ENCODE data around the gene LSR.

LSR gene

DNA sequence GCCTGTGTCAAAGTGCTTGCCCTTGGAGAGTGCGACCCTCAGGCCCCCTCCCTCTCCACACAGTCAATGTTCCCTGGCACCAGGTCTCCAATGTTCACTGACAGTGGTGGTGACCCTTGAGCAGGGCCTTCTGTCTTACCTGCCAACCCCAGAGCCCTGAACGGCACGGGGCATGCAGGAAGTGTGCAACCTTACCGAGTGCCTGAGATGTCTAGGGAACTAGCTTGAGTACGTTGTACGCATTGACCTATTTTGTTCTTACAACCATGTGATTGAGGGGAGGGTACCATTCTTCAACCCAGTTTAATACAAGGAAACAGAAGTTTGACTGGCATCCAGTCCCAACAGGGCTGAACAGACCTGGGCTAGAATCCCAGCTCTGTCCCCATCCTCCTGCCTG is 56.4 kb downstream of the LSR start:
- Histone ChIP-seq H3K4me3 (ENCODE audit: low read length) (no peak overlapping the region), H3K36me3 (ENCODE audit: control insufficient read depth, low read depth, low read length) (no peaks in the 10 kb centered on the region), H3K4me1 (ENCODE audit: control insufficient read depth, low read depth, low read length) (no peaks in the 10 kb centered on the region), H3K27me3 (ENCODE audit: control insufficient read depth, insufficient read depth, low read length) (no peaks in the 10 kb centered on the region), H3K9me3 (ENCODE audit: control insufficient read depth, low read depth, low read length) (no peaks in the 10 kb centered on the region), H3K27ac (ENCODE audit: low read length) (no peak overlapping the region), H3K9ac (ENCODE audit: low read length) (no peak overlapping the region)

DNA sequence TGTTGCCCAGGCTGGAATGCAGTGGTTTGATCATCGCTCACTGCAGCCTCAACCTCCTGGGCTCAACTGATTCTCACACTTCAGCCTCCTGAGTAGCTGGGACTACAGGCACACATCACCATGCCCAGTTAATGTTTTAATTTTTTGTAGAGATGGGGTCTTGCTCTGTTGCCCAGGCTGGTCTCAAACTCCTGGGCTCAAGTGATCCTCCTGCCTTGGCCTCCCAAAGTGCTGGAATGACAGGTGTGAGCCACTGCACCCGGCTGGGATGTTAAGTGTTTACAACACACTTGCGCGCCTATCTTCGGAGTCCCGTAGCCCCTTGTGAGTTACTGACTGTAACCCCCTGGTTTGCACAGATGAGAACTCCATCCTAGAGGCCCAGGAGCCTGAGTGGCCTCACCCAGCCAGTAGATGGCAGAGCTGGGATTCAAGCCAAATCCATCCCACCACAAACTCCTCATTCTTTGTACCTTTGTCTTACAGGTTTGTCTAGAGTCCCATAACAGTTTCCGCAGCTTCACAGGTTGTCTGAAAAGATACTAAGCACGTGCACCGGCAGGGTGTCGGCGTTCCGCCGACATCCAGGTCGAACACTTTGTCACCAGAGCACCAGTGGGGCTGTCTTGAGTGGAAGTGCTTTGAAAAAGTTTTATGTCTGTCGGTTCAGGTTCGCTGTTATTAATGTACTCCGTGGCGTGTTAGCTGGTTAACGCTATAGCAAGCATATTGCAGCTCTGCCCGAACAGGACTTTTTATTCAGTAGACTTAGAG is 57.9 kb downstream of the LSR start:
- Histone ChIP-seq H3K27ac (ENCODE audit: low read length) (no peak overlapping the region), H3K27me3 (ENCODE audit: control insufficient read depth, insufficient read depth, low read length) (no peaks in the 10 kb centered on the region), H3K9me3 (ENCODE audit: control insufficient read depth, low read depth, low read length) (no peaks in the 10 kb centered on the region), H3K4me1 (ENCODE audit: control insufficient read depth, low read depth, low read length) (no peaks in the 10 kb centered on the region), H3K4me3 (ENCODE audit: low read length) (no peak overlapping the region), H3K36me3 (ENCODE audit: control insufficient read depth, low read depth, low read length) (no peaks in the 10 kb centered on the region), H3K9ac (ENCODE audit: low read length) (no peak overlapping the region)

DNA sequence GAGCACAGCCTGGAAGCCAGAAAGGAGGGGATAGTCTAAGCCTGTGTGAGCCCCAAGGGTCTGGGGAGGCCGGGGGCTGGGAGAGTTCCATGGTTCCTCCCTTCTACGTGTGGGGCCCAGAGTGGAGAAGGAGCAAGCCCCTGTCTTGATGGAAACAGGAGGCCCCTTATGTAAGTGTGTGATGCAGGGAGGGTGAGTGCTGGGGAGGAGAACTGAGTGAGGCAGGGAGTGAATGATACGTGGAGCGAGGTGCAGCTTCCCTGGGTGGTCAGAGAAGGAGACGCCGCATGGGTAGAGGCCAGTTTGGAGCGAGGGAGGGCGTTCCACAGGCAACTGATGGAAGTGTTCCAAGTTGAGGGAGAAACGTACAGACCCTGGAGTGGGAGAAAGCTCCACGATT is 59.1 kb downstream of the LSR start:
- no peaks in the 10 kb centered on the region for H3K27me3 ChIP-seq (ENCODE audit: control insufficient read depth, insufficient read depth, low read length)
- H3K4me3 ChIP-seq (ENCODE audit: low read length), result no peak overlapping the region
- H3K36me3 ChIP-seq (ENCODE audit: control insufficient read depth, low read depth, low read length), result no peaks in the 10 kb centered on the region
- H3K9me3 ChIP-seq (ENCODE audit: control insufficient read depth, low read depth, low read length), result no peaks in the 10 kb centered on the region
- no peak overlapping the region for H3K27ac ChIP-seq (ENCODE audit: low read length)
- no peak overlapping the region for H3K9ac ChIP-seq (ENCODE audit: low read length)
- no peaks in the 10 kb centered on the region for H3K4me1 ChIP-seq (ENCODE audit: control insufficient read depth, low read depth, low read length)

DNA sequence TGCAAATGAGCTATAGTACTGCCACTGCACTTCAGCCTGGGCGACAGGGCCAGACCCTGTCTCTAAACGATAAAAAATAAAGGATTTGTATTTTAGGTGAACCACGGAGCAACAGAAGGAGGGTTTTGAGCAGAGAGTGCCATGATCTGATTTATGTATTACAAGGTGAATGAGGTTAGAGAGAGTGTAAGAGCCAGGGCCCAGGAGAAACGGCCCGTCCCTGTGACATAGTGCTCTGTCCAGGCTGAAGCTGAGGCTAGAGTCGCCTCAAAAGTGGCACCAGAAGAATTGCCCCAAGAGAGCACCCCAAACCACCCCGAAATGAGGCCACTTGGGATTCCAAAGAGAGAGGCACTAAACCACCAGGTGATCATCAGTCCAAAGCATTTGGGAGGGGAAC is 60.1 kb downstream of the LSR start:
- Histone ChIP-seq H3K4me1 (ENCODE audit: control insufficient read depth, low read depth, low read length) (no peaks in the 10 kb centered on the region), H3K27me3 (ENCODE audit: control insufficient read depth, insufficient read depth, low read length) (no peaks in the 10 kb centered on the region), H3K4me3 (ENCODE audit: low read length) (no peak overlapping the region), H3K9me3 (ENCODE audit: control insufficient read depth, low read depth, low read length) (no peaks in the 10 kb centered on the region), H3K9ac (ENCODE audit: low read length) (no peak overlapping the region), H3K27ac (ENCODE audit: low read length) (no peak overlapping the region), H3K36me3 (ENCODE audit: control insufficient read depth, low read depth, low read length) (no peaks in the 10 kb centered on the region)

DNA sequence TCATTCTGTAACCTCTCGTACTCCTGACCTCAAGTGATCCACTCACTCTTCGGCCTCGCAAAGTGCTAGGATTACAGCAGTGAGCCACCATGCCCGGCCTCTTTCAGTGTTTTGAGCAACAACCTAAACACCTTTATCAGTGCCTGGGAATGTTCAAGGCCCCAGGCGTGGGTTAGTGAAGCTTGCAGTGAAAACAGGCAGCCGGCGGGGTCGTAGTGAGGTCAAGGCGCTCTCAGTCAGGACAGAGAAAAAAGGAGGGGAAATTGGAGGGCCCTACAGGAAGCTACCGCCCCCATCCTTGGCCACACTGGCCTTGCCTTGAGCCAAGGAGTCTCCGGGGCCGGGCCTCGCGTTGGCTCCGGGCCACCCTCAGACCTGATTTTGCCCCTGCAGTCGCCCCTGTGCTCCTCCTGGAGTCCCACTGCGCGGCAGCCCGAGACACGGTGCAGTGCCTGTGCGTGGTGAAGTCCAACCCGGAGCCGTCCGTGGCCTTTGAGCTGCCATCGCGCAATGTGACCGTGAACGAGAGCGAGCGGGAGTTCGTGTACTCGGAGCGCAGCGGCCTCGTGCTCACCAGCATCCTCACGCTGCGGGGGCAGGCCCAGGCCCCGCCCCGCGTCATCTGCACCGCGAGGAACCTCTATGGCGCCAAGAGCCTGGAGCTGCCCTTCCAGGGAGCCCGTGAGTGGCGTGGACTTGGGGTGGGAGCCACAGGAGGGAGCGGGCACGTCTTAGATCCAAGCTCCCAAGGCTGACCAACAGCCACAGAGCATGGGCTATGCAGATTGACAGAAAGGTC is 60.9 kb downstream of the LSR start:
- Histone ChIP-seq H3K4me1 (ENCODE audit: control insufficient read depth, low read depth, low read length) (no peaks in the 10 kb centered on the region), H3K9me3 (ENCODE audit: control insufficient read depth, low read depth, low read length) (no peaks in the 10 kb centered on the region), H3K27me3 (ENCODE audit: control insufficient read depth, insufficient read depth, low read length) (no peaks in the 10 kb centered on the region), H3K27ac (ENCODE audit: low read length) (no peak overlapping the region), H3K9ac (ENCODE audit: low read length) (no peak overlapping the region), H3K36me3 (ENCODE audit: control insufficient read depth, low read depth, low read length) (no peaks in the 10 kb centered on the region), H3K4me3 (ENCODE audit: low read length) (no peak overlapping the region)

DNA sequence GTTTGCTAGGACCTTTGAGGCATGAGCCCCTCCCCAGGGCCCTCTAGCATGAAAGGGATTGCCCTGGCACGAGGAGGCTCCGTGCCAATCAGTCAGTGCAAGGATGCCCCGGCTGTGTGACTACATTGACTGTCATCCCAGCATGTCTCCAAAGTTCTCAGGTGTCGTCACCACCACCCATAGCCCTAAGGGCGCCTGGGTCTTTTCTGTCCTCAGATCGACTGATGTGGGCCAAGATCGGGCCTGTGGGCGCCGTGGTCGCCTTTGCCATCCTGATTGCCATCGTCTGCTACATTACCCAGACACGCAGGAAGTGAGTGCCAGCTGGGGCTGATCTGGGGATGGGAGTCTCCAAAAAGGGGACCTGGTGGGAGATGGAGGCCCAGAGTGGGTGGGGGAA is 61.5 kb downstream of the LSR start:
- no peaks in the 10 kb centered on the region for H3K9me3 ChIP-seq (ENCODE audit: control insufficient read depth, low read depth, low read length)
- H3K36me3 ChIP-seq (ENCODE audit: control insufficient read depth, low read depth, low read length), result no peaks in the 10 kb centered on the region
- no peak overlapping the region for H3K9ac ChIP-seq (ENCODE audit: low read length)
- H3K4me3 ChIP-seq (ENCODE audit: low read length), result no peak overlapping the region
- no peak overlapping the region for H3K27ac ChIP-seq (ENCODE audit: low read length)
- H3K4me1 ChIP-seq (ENCODE audit: control insufficient read depth, low read depth, low read length), result no peaks in the 10 kb centered on the region
- no peaks in the 10 kb centered on the region for H3K27me3 ChIP-seq (ENCODE audit: control insufficient read depth, insufficient read depth, low read length)

DNA sequence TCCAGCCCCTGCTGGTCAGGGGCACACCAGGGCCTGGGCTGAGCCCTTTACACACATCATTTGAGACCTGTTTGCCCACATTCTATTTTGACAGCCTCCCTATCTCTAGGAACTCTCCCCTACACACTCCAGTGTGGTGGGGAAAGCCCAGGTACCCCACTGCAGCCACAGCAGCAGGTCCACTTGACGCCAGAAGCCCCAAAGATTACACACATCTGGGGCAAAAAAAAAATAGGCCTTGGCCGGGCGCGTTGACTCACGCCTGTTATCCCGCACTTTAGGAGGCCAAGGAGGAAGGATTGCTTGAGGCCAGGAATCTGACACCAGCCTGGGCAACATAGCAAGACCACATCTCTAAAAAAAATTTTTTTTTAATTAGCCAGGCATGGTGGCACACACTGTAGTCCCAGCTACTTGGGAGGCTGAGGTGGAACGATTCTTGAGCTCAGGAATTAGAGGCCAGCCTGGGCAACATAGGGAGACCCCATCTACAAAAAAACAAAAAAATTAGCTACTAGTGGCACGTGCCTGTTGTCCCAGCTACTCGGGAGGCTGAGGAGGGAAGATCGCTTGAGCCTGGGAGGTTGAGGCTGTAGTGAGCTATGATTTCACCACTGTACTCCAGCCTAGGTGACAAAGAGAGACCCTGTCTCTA is 62.1 kb downstream of the LSR start:
- H3K9ac ChIP-seq (ENCODE audit: low read length), result no peak overlapping the region
- no peaks in the 10 kb centered on the region for H3K4me1 ChIP-seq (ENCODE audit: control insufficient read depth, low read depth, low read length)

DNA sequence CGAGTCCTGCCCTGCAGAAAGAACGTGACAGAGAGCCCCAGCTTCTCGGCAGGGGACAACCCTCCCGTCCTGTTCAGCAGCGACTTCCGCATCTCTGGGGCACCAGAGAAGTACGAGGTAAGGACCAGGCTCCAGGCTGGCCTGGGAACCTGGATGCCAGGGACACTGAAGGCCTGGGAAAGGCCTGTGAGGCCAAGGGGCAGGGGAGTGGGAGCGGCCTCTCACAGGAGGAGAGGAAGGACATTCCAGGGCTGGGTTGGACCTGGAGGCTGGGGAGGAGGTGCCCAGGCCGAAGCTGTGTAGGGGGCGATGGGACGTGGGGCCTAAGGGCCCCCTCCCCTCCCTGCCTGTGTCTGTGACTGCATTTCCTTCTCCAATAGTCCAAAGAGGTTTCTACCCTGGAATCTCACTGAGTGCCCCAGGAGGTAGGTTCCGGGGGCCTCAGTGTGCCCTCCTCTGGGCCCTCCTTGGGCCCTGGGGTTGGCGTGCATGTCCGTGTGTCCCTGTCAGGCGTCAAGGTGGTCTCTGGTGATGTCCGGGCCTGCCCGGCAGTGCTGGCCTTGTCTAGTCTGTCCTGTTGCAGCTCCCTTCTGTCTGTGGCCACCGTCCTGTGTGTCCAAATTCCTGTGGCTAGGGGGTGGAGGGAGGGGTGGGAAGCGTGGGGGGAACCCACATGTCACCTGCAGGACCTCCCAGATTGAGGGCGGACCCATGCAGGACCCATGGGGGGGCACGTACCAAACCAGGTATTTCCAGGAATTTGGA is 63.3 kb downstream of the LSR start:
- no peak overlapping the region for H3K4me3 ChIP-seq (ENCODE audit: low read length)
- no peaks in the 10 kb centered on the region for H3K36me3 ChIP-seq (ENCODE audit: control insufficient read depth, low read depth, low read length)
- no peak overlapping the region for H3K27ac ChIP-seq (ENCODE audit: low read length)
- no peaks in the 10 kb centered on the region for H3K4me1 ChIP-seq (ENCODE audit: control insufficient read depth, low read depth, low read length)
- H3K9me3 ChIP-seq (ENCODE audit: control insufficient read depth, low read depth, low read length), result no peaks in the 10 kb centered on the region
- no peak overlapping the region for H3K9ac ChIP-seq (ENCODE audit: low read length)
- H3K27me3 ChIP-seq (ENCODE audit: control insufficient read depth, insufficient read depth, low read length), result no peaks in the 10 kb centered on the region

More for the DNA sequence above, 62.1 kb downstream of the LSR start:
- Histone ChIP-seq H3K9me3 (ENCODE audit: control insufficient read depth, low read depth, low read length) (no peaks in the 10 kb centered on the region), H3K4me3 (ENCODE audit: low read length) (no peak overlapping the region), H3K27me3 (ENCODE audit: control insufficient read depth, insufficient read depth, low read length) (no peaks in the 10 kb centered on the region), H3K36me3 (ENCODE audit: control insufficient read depth, low read depth, low read length) (no peaks in the 10 kb centered on the region), H3K27ac (ENCODE audit: low read length) (no peak overlapping the region)

DNA sequence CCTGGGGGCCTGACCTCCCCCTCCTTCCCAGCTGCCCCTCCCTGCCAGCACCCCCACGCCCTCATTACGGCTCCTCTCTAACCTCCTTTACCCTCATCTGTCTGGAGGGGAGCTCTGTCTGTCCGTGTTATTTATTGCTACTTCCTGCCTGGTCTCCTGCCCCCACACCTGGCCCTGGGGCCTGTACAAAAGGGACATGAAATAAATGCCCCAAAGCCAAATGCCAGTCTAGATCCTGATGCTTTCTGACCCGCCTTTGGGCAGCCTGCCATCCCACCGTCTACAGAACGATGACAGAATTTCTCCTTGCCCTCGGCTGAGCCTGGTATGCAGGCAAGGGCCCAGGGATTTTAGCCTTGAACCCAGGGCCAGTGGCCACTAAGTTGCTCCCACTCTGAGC is 64.8 kb downstream of the LSR start:
- H3K27ac ChIP-seq (ENCODE audit: low read length), result no peak overlapping the region
- no peaks in the 10 kb centered on the region for H3K36me3 ChIP-seq (ENCODE audit: control insufficient read depth, low read depth, low read length)
- no peaks in the 10 kb centered on the region for H3K4me1 ChIP-seq (ENCODE audit: control insufficient read depth, low read depth, low read length)
- H3K9ac ChIP-seq (ENCODE audit: low read length), result no peak overlapping the region
- H3K4me3 ChIP-seq (ENCODE audit: low read length), result no peak overlapping the region
- H3K9me3 ChIP-seq (ENCODE audit: control insufficient read depth, low read depth, low read length), result no peaks in the 10 kb centered on the region
- H3K27me3 ChIP-seq (ENCODE audit: control insufficient read depth, insufficient read depth, low read length), result no peaks in the 10 kb centered on the region

DNA sequence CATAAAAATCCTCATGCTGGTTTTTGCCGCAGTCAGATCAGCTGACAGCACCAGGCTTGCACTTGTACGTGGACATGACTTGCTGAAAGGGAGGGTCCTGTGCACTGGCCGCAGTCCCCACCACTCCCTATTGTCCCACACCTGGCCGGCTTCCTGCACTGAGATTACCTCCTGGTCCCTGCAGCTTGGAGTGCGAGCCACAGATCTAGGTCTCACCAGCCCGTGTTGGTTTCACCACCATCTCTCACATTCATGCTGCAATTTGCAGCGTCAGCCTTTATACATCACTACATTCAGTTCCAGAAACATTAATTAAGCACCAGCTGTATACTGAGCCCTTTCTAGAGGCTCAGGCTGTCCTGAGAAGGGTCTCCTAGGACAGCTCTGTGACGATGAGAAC is 65.2 kb downstream of the LSR start:
- no peaks in the 10 kb centered on the region for H3K36me3 ChIP-seq (ENCODE audit: control insufficient read depth, low read depth, low read length)
- H3K27ac ChIP-seq (ENCODE audit: low read length), result no peak overlapping the region
- H3K9ac ChIP-seq (ENCODE audit: low read length), result no peak overlapping the region
- H3K27me3 ChIP-seq (ENCODE audit: control insufficient read depth, insufficient read depth, low read length), result no peaks in the 10 kb centered on the region
- no peak overlapping the region for H3K4me3 ChIP-seq (ENCODE audit: low read length)
- H3K9me3 ChIP-seq (ENCODE audit: control insufficient read depth, low read depth, low read length), result no peaks in the 10 kb centered on the region
- no peaks in the 10 kb centered on the region for H3K4me1 ChIP-seq (ENCODE audit: control insufficient read depth, low read depth, low read length)

DNA sequence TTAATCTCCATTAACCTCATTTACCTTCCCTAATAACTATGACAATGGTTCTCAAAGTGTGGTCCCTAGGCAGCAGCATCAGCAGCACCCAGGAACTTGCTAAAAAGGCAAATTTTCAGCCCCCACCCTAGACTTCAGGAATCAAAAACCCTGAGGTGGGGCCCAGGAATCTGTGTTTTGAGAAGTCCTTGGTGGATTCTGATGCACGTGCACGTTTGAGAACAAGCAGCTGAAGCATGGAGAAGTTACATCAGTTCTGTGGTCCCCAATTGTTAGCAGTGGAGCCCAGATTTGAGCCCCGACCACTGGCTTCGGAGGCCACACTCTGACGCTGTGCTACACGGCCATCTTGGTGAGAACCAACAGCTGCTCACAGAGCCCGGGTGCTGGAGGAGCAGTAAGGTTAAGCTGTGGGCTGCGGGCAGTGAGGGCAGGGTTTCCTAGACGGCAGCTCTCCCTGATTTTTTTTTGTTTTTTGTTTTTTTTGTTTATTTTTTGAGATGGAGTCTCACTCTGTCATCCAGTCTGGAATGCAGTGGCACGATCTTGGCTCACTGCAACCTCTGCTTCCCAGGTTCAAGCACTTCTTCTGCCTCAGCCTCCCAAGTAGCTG is 66.2 kb downstream of the LSR start:
- H3K9ac ChIP-seq (ENCODE audit: low read length), result no peak overlapping the region
- H3K36me3 ChIP-seq (ENCODE audit: control insufficient read depth, low read depth, low read length), result no peaks in the 10 kb centered on the region
- no peaks in the 10 kb centered on the region for H3K9me3 ChIP-seq (ENCODE audit: control insufficient read depth, low read depth, low read length)

More for the DNA sequence above, 66.2 kb downstream of the LSR start:
- H3K4me1 ChIP-seq (ENCODE audit: control insufficient read depth, low read depth, low read length), result no peaks in the 10 kb centered on the region
- no peak overlapping the region for H3K27ac ChIP-seq (ENCODE audit: low read length)
- H3K27me3 ChIP-seq (ENCODE audit: control insufficient read depth, insufficient read depth, low read length), result no peaks in the 10 kb centered on the region
- H3K4me3 ChIP-seq (ENCODE audit: low read length), result no peak overlapping the region
